Germinal center (tissue), 1 donor: ENCODE measurements around the gene BCL2L15.
"Not testable (repeated sequence)": the region's sequence is repeated elsewhere in the genome, so short reads cannot be mapped to it uniquely, and the experiment has no call there.

ENCODE experiments used
- DNase-seq: peaks from one replicate; pipeline ENCODE4 v3.0.0; 2012; ENCODE audit warnings: mixed read lengths, low spot score

Gene BCL2L15

GRCh38 chr1:113871597-113872113 lies 15.7 kb downstream of the BCL2L15 start, which contains the start of gene PTPN22:
Gene PTPN22 (minus strand): TSS chr1:113871712.
- DNase-seq: peak; percentile 47

- no peak for DNase-seq
Observed at GRCh38 chr1:113870778-113871177, 16.6 kb downstream of the BCL2L15 start.

- no peak for DNase-seq
Observed at GRCh38 chr1:113868387-113869083, 18.8 kb downstream of the BCL2L15 start.

GRCh38 chr1:113861641-113862040 lies 25.7 kb downstream of the BCL2L15 start:
- DNase-seq: no peak

GRCh38 chr1:113860891-113861290 lies 26.5 kb downstream of the BCL2L15 start:
- no peak for DNase-seq

- DNase-seq: peak; percentile 25
Observed at GRCh38 chr1:113859478-113860175, 27.8 kb downstream of the BCL2L15 start.

- no peak for DNase-seq
Observed at GRCh38 chr1:113858982-113859381, 28.4 kb downstream of the BCL2L15 start.

GRCh38 chr1:113858418-113858817 lies 29.0 kb downstream of the BCL2L15 start:
- no peak for DNase-seq

- no peak for DNase-seq
Observed at GRCh38 chr1:113857776-113858175, 29.6 kb downstream of the BCL2L15 start.

GRCh38 chr1:113856401-113856790 lies 31.0 kb downstream of the BCL2L15 start:
- DNase-seq: no peak

- DNase-seq: no peak
Observed at GRCh38 chr1:113855630-113856400, 31.6 kb downstream of the BCL2L15 start.

- DNase-seq: no peak
Observed at GRCh38 chr1:113854234-113854633, 33.1 kb downstream of the BCL2L15 start.

GRCh38 chr1:113852694-113853093 lies 34.7 kb downstream of the BCL2L15 start:
- not testable (repeated sequence) for DNase-seq

- no peak for DNase-seq
Observed at GRCh38 chr1:113850127-113850796, 37.1 kb downstream of the BCL2L15 start.

GRCh38 chr1:113849072-113849471 lies 38.3 kb downstream of the BCL2L15 start:
- DNase-seq: no peak

GRCh38 chr1:113846391-113847035 lies 40.9 kb downstream of the BCL2L15 start:
- no peak for DNase-seq

GRCh38 chr1:113836534-113836933 lies 50.8 kb downstream of the BCL2L15 start:
- DNase-seq: no peak

- DNase-seq: peak; percentile 30
Observed at GRCh38 chr1:113835686-113836290, 51.6 kb downstream of the BCL2L15 start.

GRCh38 chr1:113834716-113835115 lies 52.7 kb downstream of the BCL2L15 start:
- DNase-seq: no peak
